ENCODE measurements around the gene UIMC1.

Gene UIMC1

DNA sequence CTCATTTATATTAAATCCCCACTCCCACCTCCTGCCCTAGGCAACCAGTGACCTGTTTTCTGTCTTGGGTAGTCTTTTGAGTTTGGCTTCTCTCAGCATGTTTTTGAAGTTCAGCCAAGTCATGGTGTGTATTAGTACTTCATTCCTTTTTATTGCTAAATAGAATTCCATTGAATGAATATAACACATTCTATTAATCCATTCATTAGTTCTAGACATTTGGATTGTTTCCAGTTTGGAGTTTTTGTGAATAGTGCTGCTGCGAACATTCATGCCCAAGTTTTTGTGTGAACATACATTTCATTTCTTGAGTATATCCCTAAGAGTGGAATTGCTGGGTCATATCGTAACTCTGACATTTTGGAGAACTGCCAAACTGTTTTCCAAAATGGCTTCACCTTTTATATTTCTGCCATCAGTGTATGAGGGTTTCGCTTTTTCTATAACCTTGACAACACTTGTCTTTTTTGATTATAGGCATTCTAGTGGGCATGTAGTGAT lies 18.6 kb upstream of the UIMC1 start:
- no peak for DNase-seq (ENCODE audit: low read depth)
- TF ChIP-seq, protein P1, sequence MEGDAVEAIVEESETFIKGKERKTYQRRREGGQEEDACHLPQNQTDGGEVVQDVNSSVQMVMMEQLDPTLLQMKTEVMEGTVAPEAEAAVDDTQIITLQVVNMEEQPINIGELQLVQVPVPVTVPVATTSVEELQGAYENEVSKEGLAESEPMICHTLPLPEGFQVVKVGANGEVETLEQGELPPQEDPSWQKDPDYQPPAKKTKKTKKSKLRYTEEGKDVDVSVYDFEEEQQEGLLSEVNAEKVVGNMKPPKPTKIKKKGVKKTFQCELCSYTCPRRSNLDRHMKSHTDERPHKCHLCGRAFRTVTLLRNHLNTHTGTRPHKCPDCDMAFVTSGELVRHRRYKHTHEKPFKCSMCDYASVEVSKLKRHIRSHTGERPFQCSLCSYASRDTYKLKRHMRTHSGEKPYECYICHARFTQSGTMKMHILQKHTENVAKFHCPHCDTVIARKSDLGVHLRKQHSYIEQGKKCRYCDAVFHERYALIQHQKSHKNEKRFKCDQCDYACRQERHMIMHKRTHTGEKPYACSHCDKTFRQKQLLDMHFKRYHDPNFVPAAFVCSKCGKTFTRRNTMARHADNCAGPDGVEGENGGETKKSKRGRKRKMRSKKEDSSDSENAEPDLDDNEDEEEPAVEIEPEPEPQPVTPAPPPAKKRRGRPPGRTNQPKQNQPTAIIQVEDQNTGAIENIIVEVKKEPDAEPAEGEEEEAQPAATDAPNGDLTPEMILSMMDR (conservative IDR thresholded peaks at IDR 0.05; ENCODE audit: low read depth, low read length): no peak
- no peak overlapping the region for H3K4me3 ChIP-seq (ENCODE audit: low read length)

DNA sequence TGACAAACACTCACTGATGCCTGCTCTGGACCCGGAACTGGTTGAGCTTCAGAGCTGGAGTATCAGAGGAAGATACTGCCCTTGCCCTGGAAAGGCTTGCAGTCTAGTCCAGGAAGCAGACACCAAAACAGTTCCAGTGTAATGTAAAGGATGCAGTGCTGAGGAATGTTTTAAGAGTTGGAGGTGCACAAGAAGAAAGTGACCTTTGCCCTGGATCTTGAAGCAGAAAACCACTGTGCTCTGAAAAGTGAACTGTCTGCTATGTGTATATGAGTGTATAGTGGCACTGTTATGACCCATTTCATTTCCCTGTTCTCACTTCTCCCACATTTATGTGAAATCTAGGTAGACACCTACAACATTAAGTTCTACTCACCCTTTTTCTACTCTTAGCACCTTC lies 18.0 kb upstream of the UIMC1 start:
- no peak for DNase-seq (ENCODE audit: low read depth)
- TF ChIP-seq, protein P1 (conservative IDR thresholded peaks at IDR 0.05; ENCODE audit: low read depth, low read length): no peak
- H3K4me3 ChIP-seq (ENCODE audit: low read length): no peak overlapping the region

DNA sequence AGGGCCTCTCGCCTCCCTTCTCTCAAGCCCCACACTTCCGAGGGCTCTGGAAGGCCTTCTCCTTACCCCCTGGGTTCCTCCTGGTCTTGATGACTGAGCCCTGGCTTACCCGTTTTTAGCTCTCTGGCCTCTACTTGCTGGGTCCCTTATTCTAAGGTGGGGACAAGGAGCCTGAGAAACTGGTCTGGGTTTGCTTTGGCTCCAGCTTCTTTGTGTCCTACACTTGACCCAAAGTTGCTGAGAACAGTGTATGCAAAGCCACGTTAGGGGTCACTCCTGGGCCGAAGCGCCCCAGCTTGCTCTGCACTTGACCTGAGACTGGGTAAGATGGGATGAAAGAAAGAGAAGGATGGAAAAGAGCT lies 16.7 kb upstream of the UIMC1 start:
- no peak for DNase-seq (ENCODE audit: low read depth)
- TF ChIP-seq, protein P1 (conservative IDR thresholded peaks at IDR 0.05; ENCODE audit: low read depth, low read length): no peak
- peak overlapping the region; percentile 93 for H3K4me3 ChIP-seq (ENCODE audit: low read length)

DNA sequence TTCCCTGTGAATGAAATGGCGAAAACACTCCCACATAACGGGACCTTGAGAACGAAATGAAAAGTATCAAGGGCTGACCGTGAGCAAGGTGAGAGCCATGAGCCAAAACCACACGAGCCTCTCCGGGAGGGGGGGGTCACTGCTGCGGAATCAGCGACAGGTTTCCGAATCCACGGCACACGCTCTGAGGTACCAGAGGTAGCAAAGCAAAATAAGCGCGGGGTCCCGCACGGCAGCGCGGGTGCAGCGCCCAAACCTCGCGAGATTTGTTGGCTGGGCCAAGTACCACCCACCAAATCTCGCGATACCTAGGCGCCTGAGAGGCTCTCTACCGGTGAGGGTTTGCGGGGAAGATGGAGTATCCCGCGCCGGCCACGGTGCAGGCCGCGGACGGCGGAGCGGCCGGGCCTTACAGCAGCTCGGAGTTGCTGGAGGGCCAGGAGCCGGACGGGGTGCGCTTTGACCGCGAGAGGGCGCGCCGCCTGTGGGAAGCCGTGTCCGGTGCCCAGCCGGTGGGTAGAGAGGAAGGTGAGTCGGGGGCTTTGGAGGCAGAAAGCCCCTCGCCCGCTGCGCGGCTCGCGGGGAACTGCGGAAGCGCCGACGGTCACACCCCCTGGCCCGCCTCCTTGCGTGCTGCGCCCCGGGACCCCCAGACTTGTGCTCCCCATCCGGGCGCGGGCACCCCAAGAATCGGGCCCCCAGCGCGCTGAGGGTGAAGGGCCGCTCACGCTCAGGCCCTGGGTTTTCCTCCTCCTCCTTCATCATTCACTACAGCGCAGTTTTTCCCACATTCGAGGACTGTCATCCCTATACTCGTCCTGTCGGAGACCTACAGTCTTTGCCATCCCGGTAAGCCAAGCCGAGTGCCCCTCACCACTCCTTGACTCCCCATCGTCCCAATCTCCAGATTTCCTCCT lies 16.1 kb upstream of the UIMC1 start, which contains the start of gene ZNF346:
TSS of gene ZNF346 (plus strand) at position 311 of the 917 bp plus-strand sequence. CDS start at position 354, 43 bp downstream.
- peak; percentile 75 for DNase-seq (ENCODE audit: low read depth)
- H3K4me3 ChIP-seq (ENCODE audit: low read length): peak within 1 kb of the TSS; percentile 93
- TF ChIP-seq, protein P1 (conservative IDR thresholded peaks at IDR 0.05; ENCODE audit: low read depth, low read length): peak; percentile 46

DNA sequence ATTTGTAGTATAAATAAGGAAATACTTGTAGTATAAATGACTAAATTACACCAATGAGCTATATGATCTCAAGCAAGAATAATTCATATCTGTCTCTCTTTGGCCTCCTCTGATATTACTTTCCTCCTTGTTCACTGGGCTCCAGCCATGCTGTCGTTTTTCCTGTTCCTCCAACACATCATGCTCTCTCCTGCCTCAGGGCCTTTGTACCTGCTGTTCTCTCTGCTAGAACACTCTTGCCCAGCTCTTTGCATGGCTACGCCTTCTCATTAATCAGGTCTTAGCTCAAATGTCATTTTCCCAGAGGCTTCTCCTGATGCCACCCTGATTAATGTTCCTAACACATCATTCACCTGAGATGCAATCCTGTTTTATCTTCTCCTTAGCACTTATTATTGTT lies 13.5 kb upstream of the UIMC1 start:
- TF ChIP-seq, protein P1 (conservative IDR thresholded peaks at IDR 0.05; ENCODE audit: low read depth, low read length): no peak
- H3K4me3 ChIP-seq (ENCODE audit: low read length): no peak overlapping the region
- no peak for DNase-seq (ENCODE audit: low read depth)

DNA sequence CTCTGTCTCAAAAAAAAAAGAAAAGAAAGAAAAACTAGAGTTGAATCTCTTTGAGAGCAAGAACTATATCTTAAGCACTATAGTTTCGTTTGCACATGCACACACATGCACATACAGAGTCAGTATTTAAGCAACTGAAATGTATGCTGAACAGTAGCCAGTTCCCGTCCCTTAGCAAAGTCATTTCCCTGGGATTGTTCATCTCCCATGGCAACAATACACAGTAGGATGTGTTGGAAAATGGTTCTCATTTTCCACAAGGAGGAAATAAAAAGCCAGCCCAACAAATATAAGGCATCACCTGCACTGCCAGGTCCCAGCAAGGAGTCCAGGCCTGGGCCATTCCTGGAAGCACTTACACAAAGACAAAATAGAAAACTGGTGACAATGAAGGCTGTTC lies 11.8 kb upstream of the UIMC1 start:
- no peak for DNase-seq (ENCODE audit: low read depth)
- no peak overlapping the region for H3K4me3 ChIP-seq (ENCODE audit: low read length)
- TF ChIP-seq, protein P1 (conservative IDR thresholded peaks at IDR 0.05; ENCODE audit: low read depth, low read length): no peak

DNA sequence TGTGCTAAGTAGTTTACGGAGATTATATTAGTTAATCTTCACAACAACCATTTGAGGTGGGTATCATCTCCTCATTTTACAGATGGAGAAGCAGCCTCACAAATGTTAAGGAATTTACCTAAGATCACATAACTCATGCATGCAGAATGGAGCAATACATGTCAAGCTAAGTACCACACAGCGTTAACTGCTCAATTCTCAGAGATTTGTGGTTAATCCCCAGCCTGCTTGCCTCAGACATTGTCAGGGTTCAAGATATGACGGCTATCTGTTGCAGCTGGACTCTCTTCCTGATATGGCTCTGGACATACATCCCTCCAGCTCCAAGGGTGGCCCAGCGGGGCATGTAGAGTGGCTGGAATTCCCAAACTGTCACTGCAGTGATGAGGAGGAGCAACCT lies 8.6 kb upstream of the UIMC1 start:
- TF ChIP-seq, protein P1 (conservative IDR thresholded peaks at IDR 0.05; ENCODE audit: low read depth, low read length): no peak
- DNase-seq (ENCODE audit: low read depth): no peak
- H3K4me3 ChIP-seq (ENCODE audit: low read length): no peak overlapping the region

Data from retinal pigment epithelial cell (primary cell).